Activated CD4-positive, alpha-beta T cell treated with anti-CD3 and anti-CD28 coated beads for 48 hours (primary cell): ENCODE measurements around the gene MYO1E.
"Not testable (repeated sequence)": the region's sequence is repeated elsewhere in the genome, so short reads cannot be mapped to it uniquely, and the experiment has no call there.

Experiments
- DNase-seq: peaks from one replicate; pipeline ENCODE4 v3.0.0-alpha.2; 2020

The MYO1E gene

GRCh38 chr15:59372352-59373211, at the start of gene MYO1E:
Gene MYO1E (minus strand): TSS chr15:59372871. CDS start chr15:59372500, 371 bp downstream.
- peak; percentile 30 for DNase-seq

- DNase-seq = no peak
These were observed 48.4 kb upstream of the MYO1E start for GRCh38 chr15:59420986-59421618.

GRCh38 chr15:59420108-59420507, 47.4 kb upstream of the MYO1E start:
- DNase-seq = no peak

GRCh38 chr15:59419170-59419569, 46.5 kb upstream of the MYO1E start:
- no peak for DNase-seq

GRCh38 chr15:59416816-59417215, 44.1 kb upstream of the MYO1E start:
- no peak for DNase-seq

- no peak for DNase-seq
These were observed 40.9 kb upstream of the MYO1E start for GRCh38 chr15:59413577-59413976.

GRCh38 chr15:59410391-59410896, 37.8 kb upstream of the MYO1E start:
- DNase-seq = no peak

- DNase-seq = no peak
These were observed 35.3 kb upstream of the MYO1E start for GRCh38 chr15:59407946-59408345.

GRCh38 chr15:59406446-59406845, 33.8 kb upstream of the MYO1E start:
- no peak for DNase-seq

GRCh38 chr15:59405079-59405478, 32.4 kb upstream of the MYO1E start:
- DNase-seq = no peak

- DNase-seq = no peak
These were observed 29.3 kb upstream of the MYO1E start for GRCh38 chr15:59401824-59402569.

GRCh38 chr15:59401051-59401823, 28.6 kb upstream of the MYO1E start:
- not testable (repeated sequence) for DNase-seq

GRCh38 chr15:59400103-59400813, 27.6 kb upstream of the MYO1E start:
- DNase-seq = no peak

- DNase-seq = no peak
These were observed 26.9 kb upstream of the MYO1E start for GRCh38 chr15:59399465-59400102.

- no peak for DNase-seq
These were observed 25.5 kb upstream of the MYO1E start for GRCh38 chr15:59398220-59398619.

- DNase-seq = no peak
These were observed 24.0 kb upstream of the MYO1E start for GRCh38 chr15:59396679-59397078.

- no peak for DNase-seq
These were observed 23.5 kb upstream of the MYO1E start for GRCh38 chr15:59396211-59396610.

GRCh38 chr15:59394166-59394661, 21.5 kb upstream of the MYO1E start:
- DNase-seq = no peak

GRCh38 chr15:59392299-59392698, 19.6 kb upstream of the MYO1E start:
- DNase-seq = no peak

- DNase-seq = no peak
These were observed 16.0 kb upstream of the MYO1E start for GRCh38 chr15:59388670-59389069.
